Panc1 (cell line): ENCODE results near the gene CD22.

Experiments used
- CTCF ChIP-seq: fragments of 450-650 bp; IDR thresholded peaks from 2 replicates; pipeline ENCODE4 v1.5.1; 2017; ENCODE audit warnings: mild to moderate bottlenecking
- POLR2AphosphoS5 ChIP-seq: IDR thresholded peaks from 2 replicates; pipeline ENCODE4 v1.6.1; 2012; ENCODE audit warnings: mild to moderate bottlenecking, low read depth, low read length, moderate library complexity
- REST ChIP-seq, 2 experiments: IDR thresholded peaks; 2 replicates each; pipeline ENCODE4 v1.6.1; 2011 to 2012; ENCODE audit warnings: low read depth in 2 of 2, control low read depth in 1 of 2, low read length in 1 of 2, mild to moderate bottlenecking in 1 of 2, moderate library complexity in 1 of 2; ENCODE audit not compliant: insufficient read depth in 1 of 2
- SIN3A ChIP-seq: IDR thresholded peaks from 2 replicates; pipeline ENCODE4 v1.6.1; 2012; ENCODE audit warnings: low read depth, mild to moderate bottlenecking, low read length, moderate library complexity, borderline replicate concordance; ENCODE audit not compliant: insufficient read depth

DNA sequence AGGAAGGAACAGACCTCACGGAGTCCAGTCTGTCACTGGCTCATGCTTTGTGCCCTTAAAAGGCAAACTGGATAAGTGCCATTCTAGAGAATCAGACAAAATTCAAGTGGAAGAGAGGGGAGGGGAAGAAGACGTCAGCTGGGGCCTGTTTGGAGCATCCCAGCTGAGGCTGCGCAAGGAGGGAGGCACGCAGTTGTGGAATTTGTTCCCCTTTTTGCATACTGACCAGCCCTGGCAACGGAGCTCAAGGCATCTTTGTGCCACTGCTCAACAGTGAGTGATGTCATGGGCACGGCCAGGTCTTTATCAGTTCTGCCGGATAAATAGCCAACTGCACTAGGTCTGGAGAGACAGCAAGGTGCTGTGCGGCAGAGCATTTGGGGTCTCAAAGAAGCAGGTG, 41.7 kb downstream of the CD22 start, which contains the start of gene GPR42:
- TF ChIP-seq POLR2AphosphoS5, result no peak
- no peak for TF ChIP-seq CTCF
- TF ChIP-seq SIN3A, result no peak
- no peak for TF ChIP-seq REST (IDR thresholded peaks at IDR 0.05; ENCODE audit: insufficient read depth in 1 of 2, low read depth in 2 of 2, low read length in 1 of 2)
